HepG2 (cell line): ENCODE measurements around the gene PLSCR3. TPM values are rescaled to one million over a fixed set of nuclear protein-coding genes. Genes with fewer than 3 reads are reported as not detected.

Experiments used
- ATAC-seq: fragments of 200-7000 bp; cut with Tn5 transposase; 3 replicates; pipeline ENCODE4 v1.9.1; 2020; ENCODE audit warnings: mild to moderate bottlenecking, moderate library complexity
- BruUV-seq: library from RNA; stranded (reverse); fragments of 400-500 nt; replicated peaks from 2 replicates; lab custom pipeline; 2021; lab: Mats Ljungman, UMichigan
- CTCF ChIA-PET: fragments of 300-600 bp; formaldehyde crosslinking; extraction: SDS; loops from one replicate; lab custom pipeline; 2021; ENCODE audit warnings: low total read pairs, inconsistent platforms, low intra/inter-chr PET ratio; lab: Yijun Ruan, JAX
- POLR2A ChIA-PET: fragments of 350-600 bp; sonication (Branson Sonifier 250); formaldehyde crosslinking; loops from one replicate; lab custom pipeline; 2020; ENCODE audit warnings: antibody characterized with exemption, inconsistent platforms; lab: Yijun Ruan, JAX
- DNase-seq: peaks from one replicate; pipeline ENCODE4 v3.0.0-alpha.2; 2015; ENCODE audit warnings: low spot score
- FAIRE-seq: peaks from 3 replicates; lab custom pipeline; 2011; peaks lifted over from hg19 to GRCh38; lab: Jason Lieb, UNC
- H2AFZ ChIP-seq: one replicate; pipeline ENCODE4 v1.6.1; 2011; ENCODE audit warnings: low read length, inconsistent platforms
- H3K27ac ChIP-seq: fragments of 300-600 bp; 3 replicates; pipeline ENCODE4 v1.8.0; 2011; ENCODE audit warnings: mixed run types, mild to moderate bottlenecking, mixed read lengths, low read length, inconsistent platforms; ENCODE audit not compliant: insufficient read depth; ENCODE audit errors: extremely low read length
- H3K27me3 ChIP-seq, 2 experiments: fragments of 200-600 bp in 1 of 2; 2 replicates in 1 of 2; 3 replicates in 1 of 2; pipeline versions ENCODE4 v1.6.0 to v1.8.0; 2011; ENCODE audit warnings: low read length in 2 of 2, mild to moderate bottlenecking in 2 of 2, moderate library complexity in 2 of 2, inconsistent platforms in 1 of 2; ENCODE audit not compliant: insufficient read depth in 2 of 2, control insufficient read depth in 1 of 2
- H3K36me3 ChIP-seq, 2 experiments: fragments of 200-600 bp in 1 of 2; replicated peaks in 1 of 2; 2 replicates in 1 of 2; 3 replicates in 1 of 2; pipeline versions ENCODE4 v1.5.1 to v1.8.0; 2011; ENCODE audit warnings: low read length in 2 of 2, inconsistent platforms in 1 of 2; ENCODE audit not compliant: insufficient read depth in 2 of 2, control insufficient read depth in 1 of 2
- H3K4me1 ChIP-seq: 2 replicates; pipeline ENCODE4 v1.5.1; 2012; ENCODE audit warnings: low read length, inconsistent platforms; ENCODE audit not compliant: insufficient read depth
- H3K4me2 ChIP-seq: 2 replicates; pipeline ENCODE4 v1.6.0; 2011; ENCODE audit warnings: low read depth, low read length, inconsistent platforms
- H3K4me3 ChIP-seq, 3 experiments: fragments of 200-600 bp in 1 of 3; sonication (generic), shearing (Covaris generic) in 1 of 3; replicated peaks in 1 of 3; 2 replicates each; pipeline ENCODE4 v1.5.1; 2011 to 2016; ENCODE audit warnings: low read length in 3 of 3, inconsistent platforms in 2 of 3, low read depth in 2 of 3, mild to moderate bottlenecking in 2 of 3, control low read depth in 1 of 3, mixed read lengths in 1 of 3; ENCODE audit not compliant: insufficient read depth in 1 of 3
- H3K79me2 ChIP-seq: one replicate; pipeline ENCODE4 v1.6.1; 2011; ENCODE audit warnings: low read length, inconsistent platforms; ENCODE audit not compliant: insufficient read depth
- H3K9ac ChIP-seq: 2 replicates; pipeline ENCODE4 v1.6.0; 2011; ENCODE audit warnings: mild to moderate bottlenecking, low read depth, low read length, inconsistent platforms; ENCODE audit not compliant: insufficient read depth
- H3K9me3 ChIP-seq: 2 replicates; pipeline ENCODE4 v1.5.1; 2012; ENCODE audit warnings: mild to moderate bottlenecking, low read length
- H4K20me1 ChIP-seq: 2 replicates; pipeline ENCODE4 v1.6.0; 2011; ENCODE audit warnings: inconsistent platforms, mild to moderate bottlenecking, low read length, moderate library complexity; ENCODE audit not compliant: insufficient read depth
- DPF2 ChIP-seq: sonication (generic); formaldehyde crosslinking; IDR thresholded peaks from 2 replicates; pipeline ENCODE4 v1.4.0; 2020; ENCODE audit warnings: mild to moderate bottlenecking, low read depth, missing genetic modification reagents, borderline replicate concordance
- GPN1 ChIP-seq: sonication (generic); formaldehyde crosslinking; IDR thresholded peaks from 2 replicates; pipeline ENCODE4 v1.5.1; 2020; ENCODE audit warnings: missing genetic modification reagents, borderline replicate concordance
- KLF11 ChIP-seq: IDR thresholded peaks from 2 replicates; pipeline ENCODE4 v1.6.1; 2016; ENCODE audit warnings: missing compliant biosample characterization
- LCORL ChIP-seq, 2 experiments: fragments of 450-650 bp in 1 of 2; sonication (generic) in 1 of 2; formaldehyde crosslinking in 1 of 2; IDR thresholded peaks; 2 replicates each; pipeline versions ENCODE4 v1.5.0 to v1.6.1; 2017 to 2020; ENCODE audit warnings: antibody characterized with exemption in 1 of 2, missing genetic modification reagents in 1 of 2
- PHB2 ChIP-seq: fragments of 450-650 bp; IDR thresholded peaks from 2 replicates; pipeline ENCODE4 v1.6.1; 2018; ENCODE audit not compliant: partially characterized antibody
- PITX1 ChIP-seq: sonication (generic); formaldehyde crosslinking; IDR thresholded peaks from 2 replicates; pipeline ENCODE4 v1.5.1; 2020; ENCODE audit warnings: mild to moderate bottlenecking, missing genetic modification reagents
- REST ChIP-seq, 2 experiments: IDR thresholded peaks; 2 replicates each; pipeline ENCODE4 v1.6.1; 2011 to 2012; ENCODE audit warnings: low read length in 2 of 2, borderline replicate concordance in 1 of 2, low read depth in 1 of 2, mild to moderate bottlenecking in 1 of 2, moderate library complexity in 1 of 2
- TERF1 ChIP-seq: sonication (generic); formaldehyde crosslinking; IDR thresholded peaks from 2 replicates; pipeline ENCODE4 v1.8.0; 2022; ENCODE audit warnings: mild to moderate bottlenecking, missing genetic modification reagents, moderate library complexity
- ZNF263 ChIP-seq: sonication (generic); formaldehyde crosslinking; IDR thresholded peaks from 2 replicates; pipeline ENCODE4 v1.4.0; 2020; ENCODE audit warnings: missing genetic modification reagents
- ZNF460 ChIP-seq: sonication (generic); formaldehyde crosslinking; IDR thresholded peaks from 2 replicates; pipeline ENCODE4 v1.5.1; 2020; ENCODE audit warnings: missing genetic modification reagents, mild to moderate bottlenecking, borderline replicate concordance
- WGBS: methylation state at CpG from one replicate; pipeline ENCODE4 v1.1.6; 2017; ENCODE audit warnings: low lambda C conversion rate; 5-methylcytosine and 5-hydroxymethylcytosine counted together
- in situ Hi-C: cut with HindIII; loops from 2 replicates; pipeline ENCODE4 v1.10.0; 2017; ENCODE audit warnings: low pct_unique_long_range_greater_than_20kb; ENCODE audit not compliant: extremely low pct_ligation_motif_present
- intact Hi-C: fragments of 100-400 bp; cut with micrococcal nuclease; formaldehyde crosslinking; loops from one replicate; pipeline ENCODE4 v1.10.0; 2022; ENCODE audit not compliant: unreplicated experiment
- polyA plus RNA-seq, 8 experiments: library from polyadenylated mRNA; depleted of rRNA in 3 of 8; stranded (reverse) in 7 of 8; unstranded in 1 of 8; fragments of >200 nt; fragmentation: Illumina TruSeq in 4 of 8; extraction: Trizol in 4 of 8; gene quantifications; 2 replicates each; pipeline versions ENCODE4 v1.2.1 to v1.2.3, GENCODE V29; 2011 to 2016; ENCODE audit warnings: low read depth in 4 of 8, missing spikeins in 1 of 8, mixed read lengths in 1 of 8; ENCODE audit not compliant: insufficient read depth in 1 of 8
- total RNA-seq, 5 experiments: library from RNA; depleted of rRNA; stranded (reverse); fragments of >200 nt; fragmentation: Illumina TruSeq; extraction: Trizol; gene quantifications; 2 replicates each; pipeline ENCODE4 v1.2.3, GENCODE V29; 2016; ENCODE audit warnings: low read depth in 1 of 5
- TF ChIP-seq, protein P1 (sequence below): sonication (generic); formaldehyde crosslinking; conservative IDR thresholded peaks from 2 replicates; pipeline ENCODE4 v1.4.0; 2020; ENCODE audit warnings: missing genetic modification reagents
- TF ChIP-seq, protein P2 (sequence below): sonication (generic); formaldehyde crosslinking; IDR thresholded peaks from 2 replicates; pipeline ENCODE4 v1.4.0; 2020; ENCODE audit warnings: missing genetic modification reagents, low read depth, mild to moderate bottlenecking, borderline replicate concordance

The PLSCR3 gene
- total and polyA plus RNA-seq, 2 of the 13 experiments (the other 11 are each of a cell fraction or from before 2014, with no cell fraction given) = 5.6 to 6.2 TPM

GRCh38 chr17:7396147-7396546, 1.8 kb upstream of the PLSCR3 start:
- intact Hi-C loops (no loop called here), in situ Hi-C loops (no loop called here)
- no TSS peak for BruUV-seq
- Histone ChIP-seq H3K36me3 (no peaks in the 10 kb centered on the region; a peak in 1 of 5 replicates), H3K4me1 (peaks cover 14% of the 10 kb centered on the region), H4K20me1 (no peaks in the 10 kb centered on the region), H3K27ac (no peak overlapping the region), H3K79me2 (no peaks in the 10 kb centered on the region), H3K4me2 (no peak overlapping the region), H3K4me3 (no peak overlapping the region), H3K9ac (no peak overlapping the region), H2AFZ (no peak overlapping the region), H3K27me3 (no peaks in the 10 kb centered on the region; a peak in 1 of 5 replicates), H3K9me3 (no peaks in the 10 kb centered on the region)
- DNase-seq (no peak), FAIRE-seq (no peak), ATAC-seq (no peak)
- CTCF ChIA-PET = no interaction called here
- TF ChIP-seq ZNF263 (CRISPR knock-in tag) = peak; percentile 45; the same call in 1 of the 2 replicates
- no peak for TF ChIP-seq LCORL (IDR thresholded peaks at IDR 0.05)
- no peak for TF ChIP-seq LCORL (CRISPR knock-in tag; IDR thresholded peaks at IDR 0.05)
- TF ChIP-seq KLF11 (CRISPR knock-in tag) = no peak
- TF ChIP-seq, protein P1, sequence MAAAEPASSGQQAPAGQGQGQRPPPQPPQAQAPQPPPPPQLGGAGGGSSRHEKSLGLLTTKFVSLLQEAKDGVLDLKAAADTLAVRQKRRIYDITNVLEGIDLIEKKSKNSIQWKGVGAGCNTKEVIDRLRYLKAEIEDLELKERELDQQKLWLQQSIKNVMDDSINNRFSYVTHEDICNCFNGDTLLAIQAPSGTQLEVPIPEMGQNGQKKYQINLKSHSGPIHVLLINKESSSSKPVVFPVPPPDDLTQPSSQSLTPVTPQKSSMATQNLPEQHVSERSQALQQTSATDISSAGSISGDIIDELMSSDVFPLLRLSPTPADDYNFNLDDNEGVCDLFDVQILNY (CRISPR knock-in tag) = no peak
- TF ChIP-seq GPN1 (CRISPR knock-in tag) = no peak
- TF ChIP-seq PITX1 (CRISPR knock-in tag) = no peak
- TF ChIP-seq ZNF460 (CRISPR knock-in tag) = no peak
- TF ChIP-seq PHB2 = no peak
- TF ChIP-seq REST (IDR thresholded peaks at IDR 0.05; ENCODE audit: borderline replicate concordance in 1 of 2, low read depth in 1 of 2, low read length in 2 of 2) = no peak
- no peak for TF ChIP-seq DPF2 (CRISPR knock-in tag)
- TF ChIP-seq, protein P2, sequence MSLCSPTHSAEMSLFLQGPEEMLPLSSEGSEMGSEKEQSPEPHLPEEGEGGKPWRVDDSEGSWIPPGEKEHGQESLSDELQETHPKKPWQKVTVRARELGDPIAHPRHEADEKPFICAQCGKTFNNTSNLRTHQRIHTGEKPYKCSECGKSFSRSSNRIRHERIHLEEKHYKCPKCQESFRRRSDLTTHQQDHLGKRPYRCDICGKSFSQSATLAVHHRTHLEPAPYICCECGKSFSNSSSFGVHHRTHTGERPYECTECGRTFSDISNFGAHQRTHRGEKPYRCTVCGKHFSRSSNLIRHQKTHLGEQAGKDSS (CRISPR knock-in tag) = peak; percentile 74; the same call in 1 of the 2 replicates
- no peak for TF ChIP-seq TERF1 (CRISPR knock-in tag)
- 66% methylated on average over 4 of the region's 4 CpGs for WGBS
- POLR2A ChIA-PET = interaction anchor here (0.7 kb wide), 1 partner anchor 115 kb away, joined by 3 read pairs; no protein-coding TSS in a partner anchor
